ENCODE measurements around the gene SDHAF4. TPM values are rescaled to one million over a fixed set of nuclear protein-coding genes. Genes with fewer than 3 reads are reported as not detected.
"Not testable (repeated sequence)": the region's sequence is repeated elsewhere in the genome, so short reads cannot be mapped to it uniquely, and the experiment has no call there.

SDHAF4 gene
- total and polyA plus RNA-seq, 2 donors (not counting 1 experiment from before 2014, with no cell fraction given): 2.7 to 9.2 TPM

DNA sequence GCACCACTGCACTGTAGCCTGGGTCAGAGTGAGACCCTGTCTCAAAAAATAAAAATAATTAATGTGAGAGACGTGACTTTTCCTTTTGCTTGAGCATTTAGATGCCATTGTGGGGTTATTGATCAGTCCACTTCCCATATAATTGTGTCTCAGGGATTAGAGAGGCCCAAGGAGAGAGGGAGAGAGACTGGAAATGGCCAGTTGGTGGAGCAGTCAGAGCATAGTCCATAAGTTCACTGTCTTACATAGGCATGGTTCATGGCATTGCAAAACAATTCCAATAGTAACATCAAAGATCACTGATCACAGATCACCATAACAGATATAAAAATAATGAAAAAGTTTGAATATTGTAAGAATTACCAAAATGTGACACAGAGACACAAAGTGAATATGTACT lies 15.2 kb upstream of the SDHAF4 start:
- no peak for DNase-seq (ENCODE audit: low read depth in 2 of 2)

DNA sequence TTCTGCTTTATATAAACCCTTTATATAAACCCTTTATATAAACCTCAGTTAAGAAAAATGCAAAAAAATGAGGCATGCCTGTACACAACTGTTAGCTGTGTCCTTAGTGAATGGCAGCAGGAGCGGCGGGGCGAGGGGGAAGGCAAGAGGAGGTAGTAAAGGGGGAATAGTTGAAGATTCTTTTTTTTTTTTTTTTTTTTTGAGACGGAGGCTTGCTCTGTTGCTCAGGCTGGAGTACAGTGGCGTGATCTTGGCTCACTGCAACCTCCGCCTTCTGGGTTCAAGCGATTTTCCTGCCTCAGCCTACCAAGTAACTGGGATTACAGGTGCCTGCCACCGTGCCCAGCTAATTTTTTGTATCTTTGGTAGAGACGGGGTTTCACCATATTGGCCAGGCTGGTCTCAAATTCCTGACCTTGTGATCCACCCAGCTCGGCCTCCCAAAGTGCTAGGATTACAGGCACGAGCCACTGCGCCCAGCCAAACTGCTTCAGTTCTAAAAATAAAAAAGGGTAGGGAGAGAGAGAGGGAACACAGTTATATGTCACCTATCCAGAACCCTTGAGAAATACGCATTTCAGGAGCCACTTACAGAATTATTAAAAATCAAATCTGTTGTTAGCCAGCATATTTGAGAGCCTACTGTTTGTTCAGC lies 14.3 kb upstream of the SDHAF4 start:
- not testable (repeated sequence) for H3K79me2 ChIP-seq (ENCODE audit: control insufficient read depth, insufficient read depth, low read length)

More for the DNA sequence above, 15.2 kb upstream of the SDHAF4 start:
- TF ChIP-seq, protein P1, sequence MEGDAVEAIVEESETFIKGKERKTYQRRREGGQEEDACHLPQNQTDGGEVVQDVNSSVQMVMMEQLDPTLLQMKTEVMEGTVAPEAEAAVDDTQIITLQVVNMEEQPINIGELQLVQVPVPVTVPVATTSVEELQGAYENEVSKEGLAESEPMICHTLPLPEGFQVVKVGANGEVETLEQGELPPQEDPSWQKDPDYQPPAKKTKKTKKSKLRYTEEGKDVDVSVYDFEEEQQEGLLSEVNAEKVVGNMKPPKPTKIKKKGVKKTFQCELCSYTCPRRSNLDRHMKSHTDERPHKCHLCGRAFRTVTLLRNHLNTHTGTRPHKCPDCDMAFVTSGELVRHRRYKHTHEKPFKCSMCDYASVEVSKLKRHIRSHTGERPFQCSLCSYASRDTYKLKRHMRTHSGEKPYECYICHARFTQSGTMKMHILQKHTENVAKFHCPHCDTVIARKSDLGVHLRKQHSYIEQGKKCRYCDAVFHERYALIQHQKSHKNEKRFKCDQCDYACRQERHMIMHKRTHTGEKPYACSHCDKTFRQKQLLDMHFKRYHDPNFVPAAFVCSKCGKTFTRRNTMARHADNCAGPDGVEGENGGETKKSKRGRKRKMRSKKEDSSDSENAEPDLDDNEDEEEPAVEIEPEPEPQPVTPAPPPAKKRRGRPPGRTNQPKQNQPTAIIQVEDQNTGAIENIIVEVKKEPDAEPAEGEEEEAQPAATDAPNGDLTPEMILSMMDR (conservative IDR thresholded peaks at IDR 0.05 in 1 of 2, IDR thresholded peaks at IDR 0.05 in 1 of 2; ENCODE audit: low read depth in 1 of 2, low read length in 2 of 2): no peak
- TF ChIP-seq EZH2 (IDR thresholded peaks at IDR 0.05; ENCODE audit: low read length, missing control alignments): no peak
- H4K20me1 ChIP-seq (ENCODE audit: control insufficient read depth, extremely low read depth, insufficient read depth, low read length): no peaks in the 10 kb centered on the region
- H3K36me3 ChIP-seq (ENCODE audit: control insufficient read depth, insufficient read depth, low read length): no peaks in the 10 kb centered on the region
- no peaks in the 10 kb centered on the region for H3K79me2 ChIP-seq (ENCODE audit: control insufficient read depth, insufficient read depth, low read length)
- H3K9ac ChIP-seq (ENCODE audit: insufficient read depth, low read length): no peak overlapping the region
- H3K4me2 ChIP-seq (ENCODE audit: extremely low read depth, insufficient read depth, low read length): no peak overlapping the region
- H3K9me3 ChIP-seq (ENCODE audit: control insufficient read depth, insufficient read depth, low read depth, low read length): no peaks in the 10 kb centered on the region
- H3K4me1 ChIP-seq (ENCODE audit: control insufficient read depth, extremely low read depth, insufficient read depth, low read length): no peaks in the 10 kb centered on the region
- no peak overlapping the region for H3K4me3 ChIP-seq (replicated peaks in 1 of 4; ENCODE audit: control extremely low read depth in 1 of 4, insufficient read depth in 1 of 4, low read depth in 3 of 4, low read length in 4 of 4)
- no peak overlapping the region for H2AFZ ChIP-seq (ENCODE audit: low read length)
- no peak overlapping the region for H3K27ac ChIP-seq (ENCODE audit: insufficient read depth, low read length)
- H3K27me3 ChIP-seq (ENCODE audit: control insufficient read depth, insufficient read depth, low read length): no peaks in the 10 kb centered on the region

DNA sequence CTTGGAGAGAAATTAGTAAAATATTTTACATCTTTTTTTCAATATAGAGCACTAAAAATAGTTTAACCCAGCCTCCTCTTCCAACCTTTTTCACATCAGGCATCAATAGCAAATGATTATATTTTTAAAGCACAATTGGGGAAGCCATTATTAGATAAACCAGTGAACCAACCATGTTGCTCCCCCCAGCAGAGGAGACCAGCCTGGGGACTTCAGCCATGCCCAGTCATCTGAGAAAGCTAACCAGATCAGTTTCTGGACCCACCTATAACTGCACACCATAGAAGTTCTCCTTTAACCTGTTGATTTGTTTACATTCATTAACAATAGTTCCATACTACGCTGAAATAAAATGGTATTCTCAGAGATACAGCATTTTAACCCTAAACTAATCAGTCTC lies 13.8 kb upstream of the SDHAF4 start:
- TF ChIP-seq EZH2 (IDR thresholded peaks at IDR 0.05; ENCODE audit: low read length, missing control alignments): no peak
- TF ChIP-seq, protein P1 (conservative IDR thresholded peaks at IDR 0.05 in 1 of 2, IDR thresholded peaks at IDR 0.05 in 1 of 2; ENCODE audit: low read depth in 1 of 2, low read length in 2 of 2): no peak
- no peak for DNase-seq (ENCODE audit: low read depth in 2 of 2)
- H3K27me3 ChIP-seq (ENCODE audit: control insufficient read depth, insufficient read depth, low read length): no peaks in the 10 kb centered on the region
- no peaks in the 10 kb centered on the region for H3K9me3 ChIP-seq (ENCODE audit: control insufficient read depth, insufficient read depth, low read depth, low read length)
- no peaks in the 10 kb centered on the region for H3K4me1 ChIP-seq (ENCODE audit: control insufficient read depth, extremely low read depth, insufficient read depth, low read length)
- no peak overlapping the region for H2AFZ ChIP-seq (ENCODE audit: low read length)
- H3K4me2 ChIP-seq (ENCODE audit: extremely low read depth, insufficient read depth, low read length): no peak overlapping the region
- no peaks in the 10 kb centered on the region for H3K79me2 ChIP-seq (ENCODE audit: control insufficient read depth, insufficient read depth, low read length)
- H3K4me3 ChIP-seq (replicated peaks in 1 of 4; ENCODE audit: control extremely low read depth in 1 of 4, insufficient read depth in 1 of 4, low read depth in 3 of 4, low read length in 4 of 4): no peak overlapping the region
- no peak overlapping the region for H3K27ac ChIP-seq (ENCODE audit: insufficient read depth, low read length)
- H3K36me3 ChIP-seq (ENCODE audit: control insufficient read depth, insufficient read depth, low read length): no peaks in the 10 kb centered on the region
- H4K20me1 ChIP-seq (ENCODE audit: control insufficient read depth, extremely low read depth, insufficient read depth, low read length): no peaks in the 10 kb centered on the region
- H3K9ac ChIP-seq (ENCODE audit: insufficient read depth, low read length): no peak overlapping the region

More for the DNA sequence above, 14.3 kb upstream of the SDHAF4 start:
- H3K4me2 ChIP-seq (ENCODE audit: extremely low read depth, insufficient read depth, low read length); H3K4me1 ChIP-seq (ENCODE audit: control insufficient read depth, extremely low read depth, insufficient read depth, low read length); H3K27ac ChIP-seq (ENCODE audit: insufficient read depth, low read length); H4K20me1 ChIP-seq (ENCODE audit: control insufficient read depth, extremely low read depth, insufficient read depth, low read length); H3K4me3 ChIP-seq (replicated peaks in 1 of 4; ENCODE audit: control extremely low read depth in 1 of 4, insufficient read depth in 1 of 4, low read depth in 3 of 4, low read length in 4 of 4); H3K27me3 ChIP-seq (ENCODE audit: control insufficient read depth, insufficient read depth, low read length); H3K36me3 ChIP-seq (ENCODE audit: control insufficient read depth, insufficient read depth, low read length); H3K9ac ChIP-seq (ENCODE audit: insufficient read depth, low read length); DNase-seq (ENCODE audit: low read depth in 2 of 2); H2AFZ ChIP-seq (ENCODE audit: low read length); H3K9me3 ChIP-seq (ENCODE audit: control insufficient read depth, insufficient read depth, low read depth, low read length): not testable (repeated sequence)
